Measurements from ENCODE around the gene EIPR1.

- TF ChIP-seq POLR2A (IDR thresholded peaks at IDR 0.05; ENCODE audit: low read depth, low read length), result no peak
- no peak for TF ChIP-seq JUN (IDR thresholded peaks at IDR 0.05; ENCODE audit: borderline replicate concordance, insufficient read depth, insufficient read length, low read depth)
- TF ChIP-seq POLR2AphosphoS5 (IDR thresholded peaks at IDR 0.05; ENCODE audit: insufficient read depth, low read depth, low read length), result no peak
- no peak for TF ChIP-seq CTCF (IDR thresholded peaks at IDR 0.05; ENCODE audit: extremely low read depth in 1 of 2, insufficient read depth in 1 of 2, low read depth in 1 of 2, low read length in 2 of 2)
- TF ChIP-seq FOS (IDR thresholded peaks at IDR 0.05; ENCODE audit: borderline replicate concordance, insufficient read depth, low read length), result no peak
These were observed 166.2 kb downstream of the EIPR1 start for GRCh38 chr2:3211256-3212060.
